Body of pancreas (tissue), 4 donors: Measurements from ENCODE around the gene BBS4.

Experiments
- CTCF ChIP-seq, 7 experiments: fragments of 450-650 bp in 4 of 7; fragments of 200-600 bp in 3 of 7; sonication (generic) in 3 of 7; IDR thresholded peaks; one replicate each; pipeline ENCODE4 v1.5.1; 2016 to 2019; ENCODE audit warnings: antibody characterized with exemption in 7 of 7
- POLR2A ChIP-seq, 3 donors: fragments of 450-650 bp; IDR thresholded peaks; one replicate each; pipeline ENCODE4 v1.6.1; 2016; ENCODE audit warnings: antibody characterized with exemption in 3 of 3, mild to moderate bottlenecking in 2 of 3

GRCh38 chr15:72751751-72752455, 65.9 kb downstream of the BBS4 start:
- no peak for TF ChIP-seq CTCF (IDR thresholded peaks at IDR 0.05)
- TF ChIP-seq POLR2A (IDR thresholded peaks at IDR 0.05): no peak
